Measurements from ENCODE around the gene ZMYND8.

GRCh38 chr20:47167846-47168245, 188.7 kb downstream of the ZMYND8 start:
- TF ChIP-seq POLR2A (IDR thresholded peaks at IDR 0.05) (no peak), EP300 (IDR thresholded peaks at IDR 0.05) (no peak), CTCF (IDR thresholded peaks at IDR 0.05) (no peak)
